Measurements from ENCODE around the gene MMAA.

GRCh38 chr4:145679520-145679919 is 60.3 kb downstream of the MMAA start:
- TF ChIP-seq CTCF (IDR thresholded peaks at IDR 0.05; ENCODE audit: insufficient read depth, low read length) (no peak), GABPA (IDR thresholded peaks at IDR 0.05; ENCODE audit: low read depth) (no peak), REST (IDR thresholded peaks at IDR 0.05; ENCODE audit: insufficient replicate concordance, low read depth) (no peak), POLR2AphosphoS5 (IDR thresholded peaks at IDR 0.05; ENCODE audit: low read depth) (no peak)
